ENCODE results near the gene ANGPTL2. TPM values are rescaled to one million over a fixed set of nuclear protein-coding genes. Genes with fewer than 3 reads are reported as not detected.

ANGPTL2 gene
- total RNA-seq, 1 experiment from 2014 or later, result 0.20 TPM

GRCh38 chr9:127136081-127136879, 13.8 kb upstream of the ANGPTL2 start (continued):
- TF ChIP-seq, protein P1, sequence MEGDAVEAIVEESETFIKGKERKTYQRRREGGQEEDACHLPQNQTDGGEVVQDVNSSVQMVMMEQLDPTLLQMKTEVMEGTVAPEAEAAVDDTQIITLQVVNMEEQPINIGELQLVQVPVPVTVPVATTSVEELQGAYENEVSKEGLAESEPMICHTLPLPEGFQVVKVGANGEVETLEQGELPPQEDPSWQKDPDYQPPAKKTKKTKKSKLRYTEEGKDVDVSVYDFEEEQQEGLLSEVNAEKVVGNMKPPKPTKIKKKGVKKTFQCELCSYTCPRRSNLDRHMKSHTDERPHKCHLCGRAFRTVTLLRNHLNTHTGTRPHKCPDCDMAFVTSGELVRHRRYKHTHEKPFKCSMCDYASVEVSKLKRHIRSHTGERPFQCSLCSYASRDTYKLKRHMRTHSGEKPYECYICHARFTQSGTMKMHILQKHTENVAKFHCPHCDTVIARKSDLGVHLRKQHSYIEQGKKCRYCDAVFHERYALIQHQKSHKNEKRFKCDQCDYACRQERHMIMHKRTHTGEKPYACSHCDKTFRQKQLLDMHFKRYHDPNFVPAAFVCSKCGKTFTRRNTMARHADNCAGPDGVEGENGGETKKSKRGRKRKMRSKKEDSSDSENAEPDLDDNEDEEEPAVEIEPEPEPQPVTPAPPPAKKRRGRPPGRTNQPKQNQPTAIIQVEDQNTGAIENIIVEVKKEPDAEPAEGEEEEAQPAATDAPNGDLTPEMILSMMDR (IDR thresholded peaks at IDR 0.05 in 2 of 3, conservative IDR thresholded peaks at IDR 0.05 in 1 of 3; ENCODE audit: borderline replicate concordance in 1 of 3, insufficient read depth in 1 of 3, low read depth in 2 of 3, low read length in 2 of 3), result no peak

- Histone ChIP-seq H3K27me3 (ENCODE audit: insufficient read depth, low read length) (no peaks in the 10 kb centered on the region), H3K36me3 (ENCODE audit: control insufficient read depth in 1 of 2, insufficient read depth in 2 of 2, low read length in 2 of 2) (no peaks in the 10 kb centered on the region), H3K9me3 (ENCODE audit: control insufficient read depth in 1 of 2, insufficient read depth in 1 of 2, low read depth in 1 of 2, low read length in 2 of 2) (no peaks in the 10 kb centered on the region), H3K9ac (ENCODE audit: low read length) (no peak overlapping the region), H3K4me3 (replicated peaks in 1 of 2; ENCODE audit: low read depth in 1 of 2, low read length in 2 of 2) (no peak overlapping the region), H3K4me1 (ENCODE audit: control insufficient read depth in 1 of 2, insufficient read depth in 2 of 2, low read length in 2 of 2) (peaks cover 22 to 31% of the 10 kb centered on the region in 2 experiments), H3K9me2 (ENCODE audit: insufficient read depth) (no peaks in the 10 kb centered on the region), H3K4me2 (ENCODE audit: low read length) (no peak overlapping the region), H2AFZ (ENCODE audit: low read depth, low read length, poor library complexity, severe bottlenecking) (no peak overlapping the region), H3K27ac (ENCODE audit: low read depth, low read length) (no peak overlapping the region), H3K79me2 (ENCODE audit: insufficient read depth, low read length) (no peaks in the 10 kb centered on the region), H4K20me1 (ENCODE audit: insufficient read depth) (no peaks in the 10 kb centered on the region)
- ChIA-PET CTCF (no interaction called here), POLR2A (no interaction called here), RAD21 (ENCODE audit: low non-redundant PET in 1 of 2, low total read pairs in 2 of 2, uncharacterized antibody in 2 of 2, unreplicated experiment in 2 of 2) (no interaction called here)
- intact Hi-C loops (cut with micrococcal nuclease), result no loop called here
- BruUV-seq (replicated peaks), result no TSS peak
- TF ChIP-seq SP1 (IDR thresholded peaks at IDR 0.05; ENCODE audit: low read depth) (no peak), SIN3A (IDR thresholded peaks at IDR 0.05; ENCODE audit: low read depth) (no peak)
- DNase-seq (ENCODE audit: low read depth, low spot score) (no peak), ATAC-seq (no peak)
Observed at GRCh38 chr9:127135056-127135745, 12.8 kb upstream of the ANGPTL2 start.

Data from HCT116 (cell line).